Stomach (tissue), 9 donors: ENCODE data around the gene C1orf167. TPM values are rescaled to one million over a fixed set of nuclear protein-coding genes. Genes with fewer than 3 reads are reported as not detected.

Experiments used
- DNase-seq, 2 donors: peaks; one replicate each; pipeline versions ENCODE4 v3.0.0 to v3.0.0-alpha.2; 2013 to 2019
- H3K27ac ChIP-seq, 5 donors: fragments of 200-600 bp in 4 of 5; sonication (generic) in 4 of 5; one replicate each; pipeline ENCODE4 v1.5.1; 2013 to 2019; ENCODE audit warnings: mild to moderate bottlenecking in 1 of 5, moderate library complexity in 1 of 5
- H3K27me3 ChIP-seq, 3 donors: fragments of 200-600 bp; sonication (generic); one replicate each; pipeline ENCODE4 v1.5.1; 2017 to 2019; ENCODE audit warnings: mixed run types in 1 of 3
- H3K36me3 ChIP-seq, 4 donors: fragments of 200-600 bp; sonication (generic); 1 replicate in 3 of 4; 2 replicates in 1 of 4; pipeline ENCODE4 v1.5.1; 2016 to 2019
- H3K4me1 ChIP-seq, 4 donors: fragments of 200-600 bp; sonication (generic); one replicate each; pipeline ENCODE4 v1.5.1; 2016 to 2019
- H3K4me3 ChIP-seq, 4 donors: fragments of 200-600 bp; sonication (generic) in 3 of 4; one replicate each; pipeline ENCODE4 v1.5.1; 2016 to 2019; ENCODE audit warnings: mild to moderate bottlenecking in 1 of 4
- H3K9me3 ChIP-seq, 4 donors: fragments of 200-600 bp; sonication (generic); one replicate each; pipeline ENCODE4 v1.5.1; 2016 to 2019
- CTCF ChIP-seq, 7 experiments: fragments of 450-650 bp in 4 of 7; fragments of 200-600 bp in 3 of 7; sonication (generic) in 3 of 7; IDR thresholded peaks; one replicate each; pipeline ENCODE4 v1.5.1; 2016 to 2019; ENCODE audit warnings: antibody characterized with exemption in 7 of 7, control low read depth in 2 of 7, mild to moderate bottlenecking in 1 of 7
- EP300 ChIP-seq: sonication (generic); formaldehyde crosslinking; IDR thresholded peaks from one replicate; pipeline ENCODE4 v1.6.1; 2017; ENCODE audit warnings: antibody characterized with exemption
- POLR2A ChIP-seq, 4 donors: fragments of 450-650 bp; IDR thresholded peaks; one replicate each; pipeline ENCODE4 v1.6.1; 2016; ENCODE audit warnings: antibody characterized with exemption in 4 of 4, control low read depth in 2 of 4, mild to moderate bottlenecking in 1 of 4, moderate library complexity in 1 of 4
- POLR2AphosphoS5 ChIP-seq, 3 donors: sonication (generic); formaldehyde crosslinking; IDR thresholded peaks; one replicate each; pipeline ENCODE4 v1.6.1; 2016; ENCODE audit warnings: antibody characterized with exemption in 3 of 3
- WGBS, 5 donors: extraction: QIAGEN DNeasy Blood & Tissue Kit in 3 of 5; methylation state at CpG; one replicate each; pipeline versions ENCODE4 v1.1.5 to v1.1.7; 2013 to 2018; 5-methylcytosine and 5-hydroxymethylcytosine counted together
- intact Hi-C: fragments of 100-400 bp; cut with DNase I; formaldehyde crosslinking; loops from one replicate; pipeline ENCODE4 v1.15.1; 2023; ENCODE audit warnings: low total_unique reads
- polyA plus RNA-seq, 3 donors: library from polyadenylated mRNA; stranded (reverse); fragments of 200-250 nt; gene quantifications; one replicate each; pipeline ENCODE4 v1.2.3, GENCODE V29; 2013
- total RNA-seq, 5 donors: library from RNA; depleted of rRNA; stranded (reverse); fragments of >200 nt; gene quantifications; one replicate each; pipeline versions ENCODE4 v1.1.0 to v1.2.3, GENCODE V29; 2014 to 2016
- donor health status: healthy with polysubstance abuse.
- donor health status: Bipolar disorder and iron deficiency.
- donor health status: healthy.

Gene C1orf167
- total and polyA plus RNA-seq, 8 donors: 1.6 to 4.7 (median 2.0) TPM; not detected in 5

GRCh38 chr1:11772458-11772857 lies 10.5 kb downstream of the C1orf167 start:
- no peaks in the 10 kb centered on the region for H3K4me1 ChIP-seq
- no peak overlapping the region for H3K27ac ChIP-seq
- no peaks in the 10 kb centered on the region for H3K27me3 ChIP-seq
- no peaks in the 10 kb centered on the region for H3K9me3 ChIP-seq
- DNase-seq: no peak
- 45 to 67% (median 57%) methylated on average over 5 of the region's 5 CpGs for WGBS, 5 donors
- no peaks in the 10 kb centered on the region for H3K36me3 ChIP-seq
- intact Hi-C loops: no loop called here
- TF ChIP-seq POLR2AphosphoS5 (IDR thresholded peaks at IDR 0.05) (no peak), EP300 (no peak), CTCF (IDR thresholded peaks at IDR 0.05) (no peak), POLR2A (IDR thresholded peaks at IDR 0.05) (no peak)
- H3K4me3 ChIP-seq: no peak overlapping the region

- 84 to 92% (median 89%) methylated on average over 9 of the region's 9 CpGs for WGBS, 5 donors
- no peaks in the 10 kb centered on the region for H3K36me3 ChIP-seq
These were observed 12.8 kb downstream of the C1orf167 start for GRCh38 chr1:11774753-11775152.

GRCh38 chr1:11777658-11778322 lies 15.8 kb downstream of the C1orf167 start:
- intact Hi-C loops: no loop called here
- no peaks in the 10 kb centered on the region for H3K27me3 ChIP-seq
- no peaks in the 10 kb centered on the region for H3K4me1 ChIP-seq
- H3K9me3 ChIP-seq: no peaks in the 10 kb centered on the region
- H3K4me3 ChIP-seq: no peak overlapping the region
- H3K36me3 ChIP-seq: no peaks in the 10 kb centered on the region
- no peak overlapping the region for H3K27ac ChIP-seq
- 68 to 86% (median 84%) methylated on average over 4 to 8 of the region's 8 CpGs for WGBS, 5 donors
- TF ChIP-seq POLR2AphosphoS5 (IDR thresholded peaks at IDR 0.05): no peak
- no peak for TF ChIP-seq CTCF (IDR thresholded peaks at IDR 0.05)
- TF ChIP-seq EP300: no peak
- no peak for TF ChIP-seq POLR2A (IDR thresholded peaks at IDR 0.05)
- DNase-seq: no peak

More at GRCh38 chr1:11774753-11775152, 12.8 kb downstream of the C1orf167 start:
- no peak for DNase-seq
- Histone ChIP-seq H3K27ac (no peak overlapping the region), H3K9me3 (no peaks in the 10 kb centered on the region), H3K4me3 (no peak overlapping the region), H3K27me3 (no peaks in the 10 kb centered on the region), H3K4me1 (no peaks in the 10 kb centered on the region)
- intact Hi-C loops: no loop called here
- TF ChIP-seq CTCF (IDR thresholded peaks at IDR 0.05) (no peak), EP300 (no peak), POLR2A (IDR thresholded peaks at IDR 0.05) (no peak), POLR2AphosphoS5 (IDR thresholded peaks at IDR 0.05) (no peak)

DNA sequence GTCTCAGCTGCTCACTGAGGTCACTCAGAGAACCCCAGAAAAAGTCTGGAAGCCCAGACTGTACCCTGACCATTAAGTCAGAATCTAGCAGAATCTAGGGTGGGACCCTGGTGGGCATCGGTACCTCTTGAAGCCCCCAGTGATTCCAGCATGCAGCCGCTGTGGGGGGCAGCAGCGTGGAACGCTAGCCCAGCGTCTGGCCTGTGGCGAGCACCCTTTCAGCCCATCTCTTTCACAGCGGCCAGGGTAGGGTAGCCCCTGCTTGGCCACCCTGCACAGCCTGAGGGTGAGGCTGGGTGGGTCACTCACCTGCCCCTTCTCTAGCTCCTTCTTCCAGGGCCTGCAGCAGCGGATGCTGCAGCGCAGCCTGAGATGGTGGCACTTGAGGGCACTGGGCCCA lies 16.3 kb downstream of the C1orf167 start:
- Histone ChIP-seq H3K36me3 (no peaks in the 10 kb centered on the region), H3K27ac (no peak overlapping the region), H3K4me1 (no peaks in the 10 kb centered on the region), H3K27me3 (no peaks in the 10 kb centered on the region), H3K4me3 (no peak overlapping the region), H3K9me3 (no peaks in the 10 kb centered on the region)
- no peak for DNase-seq
- intact Hi-C loops: no loop called here
- no peak for TF ChIP-seq CTCF (IDR thresholded peaks at IDR 0.05)
- TF ChIP-seq POLR2A (IDR thresholded peaks at IDR 0.05): no peak
- TF ChIP-seq POLR2AphosphoS5 (IDR thresholded peaks at IDR 0.05): no peak
- TF ChIP-seq EP300: no peak
- WGBS, 5 donors: 93 to 100% (median 96%) methylated on average over 6 to 9 of the region's 9 CpGs
